HUES48 (cell line): ENCODE results near the gene OSBPL9.
"Not testable (repeated sequence)": the region's sequence is repeated elsewhere in the genome, so short reads cannot be mapped to it uniquely, and the experiment has no call there.

Experiments
- H3K27ac ChIP-seq: one replicate; pipeline ENCODE4 v1.7.0; 2013; ENCODE audit warnings: low read depth, low read length, inconsistent platforms
- H3K27me3 ChIP-seq: 2 replicates; pipeline ENCODE4 v1.6.1; 2013; ENCODE audit warnings: mild to moderate bottlenecking, low read length; ENCODE audit not compliant: control insufficient read depth, insufficient read depth
- H3K36me3 ChIP-seq: 2 replicates; pipeline ENCODE4 v1.6.1; 2013; ENCODE audit warnings: low read length; ENCODE audit not compliant: control insufficient read depth, insufficient read depth
- H3K4me1 ChIP-seq: 2 replicates; pipeline ENCODE4 v1.6.1; 2013; ENCODE audit warnings: mild to moderate bottlenecking, low read length; ENCODE audit not compliant: control insufficient read depth, insufficient read depth
- H3K4me3 ChIP-seq: 2 replicates; pipeline ENCODE4 v1.5.1; 2013; ENCODE audit warnings: mild to moderate bottlenecking, low read depth, low read length
- H3K9ac ChIP-seq: 2 replicates; pipeline ENCODE4 v1.6.1; 2013; ENCODE audit warnings: mild to moderate bottlenecking, low read depth, low read length, moderate library complexity
- H3K9me3 ChIP-seq: 2 replicates; pipeline ENCODE4 v1.6.1; 2013; ENCODE audit warnings: low read length; ENCODE audit not compliant: control insufficient read depth, insufficient read depth

Gene OSBPL9

GRCh38 chr1:51792864-51793263 is 176.0 kb downstream of the OSBPL9 start:
- H3K4me3 ChIP-seq = no peak overlapping the region
- no peaks in the 10 kb centered on the region for H3K9me3 ChIP-seq
- no peak overlapping the region for H3K9ac ChIP-seq
- H3K4me1 ChIP-seq = no peaks in the 10 kb centered on the region
- H3K36me3 ChIP-seq = peaks cover 92% of the 10 kb centered on the region
- H3K27ac ChIP-seq = no peak overlapping the region
- H3K27me3 ChIP-seq = no peaks in the 10 kb centered on the region

- no peak overlapping the region for H3K4me3 ChIP-seq
- H3K27ac ChIP-seq = no peak overlapping the region
- H3K9ac ChIP-seq = no peak overlapping the region
- no peaks in the 10 kb centered on the region for H3K27me3 ChIP-seq
- no peaks in the 10 kb centered on the region for H3K9me3 ChIP-seq
- no peaks in the 10 kb centered on the region for H3K4me1 ChIP-seq
- peaks cover 89% of the 10 kb centered on the region for H3K36me3 ChIP-seq
These were observed 177.4 kb downstream of the OSBPL9 start for GRCh38 chr1:51794260-51794659.

DNA sequence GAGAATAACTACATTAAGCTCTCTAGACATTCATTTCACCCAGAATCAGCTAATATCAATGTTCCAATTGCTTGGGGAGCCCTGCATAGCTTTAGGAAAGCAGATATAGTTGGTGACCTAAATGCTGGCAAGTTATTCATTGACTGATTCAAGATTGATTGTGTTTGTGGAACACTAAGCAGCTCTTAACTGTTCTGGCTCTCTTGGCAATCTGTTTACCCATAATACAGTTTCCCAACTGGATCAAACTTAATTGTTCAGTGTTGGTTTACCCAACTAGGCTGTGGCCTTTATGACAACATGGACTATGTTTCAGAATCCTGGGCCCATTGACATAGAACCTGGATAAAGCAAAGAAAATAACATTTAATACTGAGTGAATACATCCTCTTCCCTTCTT is 178.0 kb downstream of the OSBPL9 start:
- H3K27ac ChIP-seq = no peak overlapping the region
- no peak overlapping the region for H3K9ac ChIP-seq
- H3K9me3 ChIP-seq = no peaks in the 10 kb centered on the region
- no peaks in the 10 kb centered on the region for H3K27me3 ChIP-seq
- peaks cover 89% of the 10 kb centered on the region for H3K36me3 ChIP-seq
- H3K4me1 ChIP-seq = no peaks in the 10 kb centered on the region
- no peak overlapping the region for H3K4me3 ChIP-seq

GRCh38 chr1:51799372-51799771 is 182.5 kb downstream of the OSBPL9 start:
- Histone ChIP-seq H3K4me1 (no peaks in the 10 kb centered on the region), H3K4me3 (no peak overlapping the region), H3K27me3 (no peaks in the 10 kb centered on the region), H3K36me3 (peaks cover 87% of the 10 kb centered on the region), H3K9me3 (no peaks in the 10 kb centered on the region), H3K27ac (no peak overlapping the region), H3K9ac (no peak overlapping the region)

GRCh38 chr1:51814513-51814912 is 197.6 kb downstream of the OSBPL9 start:
- Histone ChIP-seq H3K36me3 (peaks cover 85% of the 10 kb centered on the region), H3K4me3 (no peak overlapping the region), H3K27me3 (no peaks in the 10 kb centered on the region), H3K9me3 (no peaks in the 10 kb centered on the region), H3K4me1 (no peaks in the 10 kb centered on the region), H3K27ac (no peak overlapping the region), H3K9ac (no peak overlapping the region)

DNA sequence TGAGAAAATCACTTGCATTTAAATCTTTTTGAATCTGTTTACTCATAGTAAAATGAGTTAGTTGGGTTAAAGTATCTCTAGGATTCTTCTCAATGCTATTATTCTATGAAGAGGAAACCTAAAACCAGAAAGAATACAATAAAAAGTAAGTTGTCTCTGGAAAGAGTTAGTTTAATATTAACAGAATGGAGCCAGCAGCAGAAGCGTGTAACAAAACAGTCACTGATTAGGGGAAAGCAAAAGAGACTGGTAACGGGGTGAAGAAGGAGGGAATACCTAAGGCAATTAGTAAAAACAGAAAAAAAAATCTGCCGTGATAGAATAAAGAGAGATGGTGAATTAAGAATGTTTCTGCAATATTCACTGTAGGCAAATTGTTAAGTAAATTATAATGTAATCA is 201.6 kb downstream of the OSBPL9 start:
- Histone ChIP-seq H3K9ac (no peak overlapping the region), H3K36me3 (peaks cover 90% of the 10 kb centered on the region), H3K27ac (no peak overlapping the region), H3K9me3 (no peaks in the 10 kb centered on the region), H3K27me3 (no peaks in the 10 kb centered on the region), H3K4me1 (no peaks in the 10 kb centered on the region), H3K4me3 (no peak overlapping the region)

GRCh38 chr1:51819021-51819420 is 202.1 kb downstream of the OSBPL9 start:
- H3K27ac ChIP-seq, H3K4me3 ChIP-seq, H3K9ac ChIP-seq, H3K4me1 ChIP-seq, H3K9me3 ChIP-seq, H3K27me3 ChIP-seq: not testable (repeated sequence)
- H3K36me3 ChIP-seq = peaks cover 89% of the 10 kb centered on the region

GRCh38 chr1:51819810-51820209 is 202.9 kb downstream of the OSBPL9 start:
- Histone ChIP-seq H3K27me3 (no peaks in the 10 kb centered on the region), H3K27ac (no peak overlapping the region), H3K9ac (no peak overlapping the region), H3K4me3 (no peak overlapping the region), H3K9me3 (no peaks in the 10 kb centered on the region), H3K36me3 (peaks cover 85% of the 10 kb centered on the region), H3K4me1 (no peaks in the 10 kb centered on the region)

- Histone ChIP-seq H3K4me1 (no peaks in the 10 kb centered on the region), H3K4me3 (no peak overlapping the region), H3K36me3 (peaks cover 75% of the 10 kb centered on the region)
These were observed 212.2 kb downstream of the OSBPL9 start for GRCh38 chr1:51829058-51829457.

DNA sequence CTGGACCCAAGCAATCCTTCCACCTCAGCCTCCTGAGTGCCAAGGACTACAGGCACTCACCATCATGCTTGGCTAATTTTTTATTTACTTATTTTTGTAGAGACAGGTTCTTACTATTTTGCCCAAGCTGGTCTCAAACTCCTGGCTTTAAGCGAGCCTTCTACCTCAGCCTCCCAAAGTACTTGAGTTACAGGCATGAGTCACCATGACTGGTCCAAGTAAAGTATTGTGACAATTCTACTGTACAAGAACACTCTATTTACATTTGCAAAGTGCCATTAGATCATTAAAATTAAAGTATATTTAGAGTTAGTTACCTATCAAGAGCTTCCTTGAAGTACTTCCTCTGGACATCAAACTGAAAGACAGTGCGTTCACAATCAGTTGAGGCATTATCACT is 216.8 kb downstream of the OSBPL9 start:
- Histone ChIP-seq H3K36me3 (peaks cover 78% of the 10 kb centered on the region), H3K27me3 (no peaks in the 10 kb centered on the region), H3K27ac (no peak overlapping the region), H3K9me3 (no peaks in the 10 kb centered on the region), H3K4me1 (no peaks in the 10 kb centered on the region), H3K9ac (no peak overlapping the region), H3K4me3 (no peak overlapping the region)

More at GRCh38 chr1:51829058-51829457, 212.2 kb downstream of the OSBPL9 start:
- Histone ChIP-seq H3K9ac (no peak overlapping the region), H3K27me3 (no peaks in the 10 kb centered on the region), H3K27ac (no peak overlapping the region), H3K9me3 (no peaks in the 10 kb centered on the region)

DNA sequence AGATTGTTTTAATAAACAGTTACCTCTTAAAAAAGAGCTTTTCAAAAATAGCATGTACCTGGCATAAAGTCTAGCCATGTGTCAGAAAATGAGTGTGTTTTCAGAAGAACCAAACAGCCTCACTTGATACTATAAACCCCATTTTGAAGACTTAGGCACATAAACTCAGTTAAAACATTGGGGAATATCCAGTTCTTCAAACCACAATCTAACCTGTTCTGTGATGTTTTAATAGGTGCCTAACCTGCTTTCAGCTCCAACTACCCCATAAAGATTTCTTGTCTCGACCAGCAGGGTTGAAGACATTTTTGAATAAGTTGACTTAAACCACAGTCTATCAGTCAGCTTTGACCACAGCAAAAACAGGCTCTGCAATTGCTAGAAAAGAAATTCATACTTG is 220.4 kb downstream of the OSBPL9 start:
- Histone ChIP-seq H3K36me3 (peaks cover 74% of the 10 kb centered on the region), H3K4me1 (no peaks in the 10 kb centered on the region), H3K27me3 (no peaks in the 10 kb centered on the region), H3K4me3 (no peak overlapping the region), H3K9me3 (no peaks in the 10 kb centered on the region), H3K9ac (no peak overlapping the region), H3K27ac (no peak overlapping the region)
